Mucosa of descending colon (tissue), 3 donors: ENCODE data around the gene DEDD2. TPM values are rescaled to one million over a fixed set of nuclear protein-coding genes. Genes with fewer than 3 reads are reported as not detected.

Experiments
- ATAC-seq: fragments of 200-7000 bp; cut with Tn5 transposase; one replicate; pipeline ENCODE4 v1.9.1; 2020; ENCODE audit warnings: mild to moderate bottlenecking, moderate library complexity
- DNase-seq, 3 donors: peaks; one replicate each; pipeline ENCODE4 v3.0.0-alpha.2; 2020
- H3K36me3 ChIP-seq: fragments of 200-600 bp; one replicate; pipeline ENCODE4 v1.8.0; 2021; ENCODE audit warnings: low read depth, mild to moderate bottlenecking
- H3K4me1 ChIP-seq: fragments of 200-600 bp; one replicate; pipeline ENCODE4 v1.8.0; 2021; ENCODE audit warnings: low read depth, mild to moderate bottlenecking
- H3K4me3 ChIP-seq: fragments of 200-600 bp; one replicate; pipeline ENCODE4 v1.8.0; 2021; ENCODE audit warnings: mild to moderate bottlenecking
- H3K9me3 ChIP-seq: fragments of 200-600 bp; one replicate; pipeline ENCODE4 v1.8.0; 2021; ENCODE audit warnings: mild to moderate bottlenecking
- CTCF ChIP-seq: fragments of 200-600 bp; IDR thresholded peaks from one replicate; pipeline ENCODE4 v1.8.0; 2022; ENCODE audit warnings: antibody characterized with exemption, mild to moderate bottlenecking
- intact Hi-C, 2 donors: fragments of 100-400 bp; cut with DNase I in 1 of 2; cut with micrococcal nuclease in 1 of 2; formaldehyde crosslinking; loops; one replicate each; pipeline versions ENCODE4 v1.11.0 to v1.11.1; 2022; cut with DNase I, micrococcal nuclease
- total RNA-seq, 3 donors: library from RNA; stranded (reverse); fragmentation: NEBNext Ultra II Directional in 2 of 3; extraction: Animal tissue kit (Norgen Biotek cat#: 25700) in 2 of 3; gene quantifications; one replicate each; pipeline versions ENCODE4 v1.2.1 to v1.2.4, GENCODE V29; 2021 to 2023
- donor health status: DM: no; HTN: no; CAD: no; lungs with moderate emphysema.
- donor health status: DM: no; HTN: no; CAD: no.
- donor health status: DM: no; HTN: yes; CAD: no.

The DEDD2 gene
- total RNA-seq, 3 donors from 2014 or later, result 28.0 to 40.1 (median 35.7) TPM

GRCh38 chr19:42178791-42179674 is 38.4 kb downstream of the DEDD2 start:
- H3K36me3 ChIP-seq, result no peaks in the 10 kb centered on the region
- ATAC-seq, result no peak
- DNase-seq, result no peak
- intact Hi-C loops, result no loop called here
- TF ChIP-seq CTCF, result no peak
- H3K9me3 ChIP-seq, result no peaks in the 10 kb centered on the region
- H3K4me3 ChIP-seq, result no peak overlapping the region
- peaks cover 13% of the 10 kb centered on the region for H3K4me1 ChIP-seq

- DNase-seq (no peak), ATAC-seq (no peak)
- Histone ChIP-seq H3K4me3 (no peak overlapping the region), H3K4me1 (peaks cover 13% of the 10 kb centered on the region), H3K36me3 (no peaks in the 10 kb centered on the region), H3K9me3 (no peaks in the 10 kb centered on the region)
- no peak for TF ChIP-seq CTCF
- intact Hi-C loops, result no loop called here
These were observed 39.8 kb downstream of the DEDD2 start for GRCh38 chr19:42177686-42178019.

GRCh38 chr19:42176990-42177685 is 40.3 kb downstream of the DEDD2 start:
- DNase-seq (peak; percentile 66 to 82 (median 81)), ATAC-seq (peak; percentile 92)
- intact Hi-C loops, result no loop called here
- Histone ChIP-seq H3K4me1 (peaks cover 13% of the 10 kb centered on the region), H3K9me3 (no peaks in the 10 kb centered on the region), H3K36me3 (no peaks in the 10 kb centered on the region), H3K4me3 (no peak overlapping the region)
- TF ChIP-seq CTCF, result peak; percentile 23

- intact Hi-C loops, result no loop called here
- DNase-seq (no peak), ATAC-seq (peak; percentile 61)
- H3K36me3 ChIP-seq, result no peaks in the 10 kb centered on the region
- peaks cover 13% of the 10 kb centered on the region for H3K4me1 ChIP-seq
- H3K4me3 ChIP-seq, result no peak overlapping the region
- H3K9me3 ChIP-seq, result no peaks in the 10 kb centered on the region
- no peak for TF ChIP-seq CTCF
These were observed 40.9 kb downstream of the DEDD2 start for GRCh38 chr19:42176649-42176989.

GRCh38 chr19:42175952-42176648 is 41.4 kb downstream of the DEDD2 start:
- Histone ChIP-seq H3K4me1 (peaks cover 13% of the 10 kb centered on the region), H3K4me3 (no peak overlapping the region), H3K36me3 (no peaks in the 10 kb centered on the region), H3K9me3 (no peaks in the 10 kb centered on the region)
- TF ChIP-seq CTCF, result no peak
- no peak for DNase-seq
- ATAC-seq, result peak; percentile 33
- intact Hi-C loops, result no loop called here
